HEK293T (cell line): Measurements from ENCODE around the gene CDCA3.
A peak's percentile ranks its signal among the peaks of the same experiment; 100 is the strongest.

Source experiments
- CTCF ChIA-PET: fragments of 350-600 bp; formaldehyde crosslinking; extraction: SDS; loops from one replicate; lab custom pipeline; 2021; ENCODE audit warnings: antibody characterized with exemption, inconsistent platforms; lab: Yijun Ruan, JAX
- POLR2A ChIA-PET: fragments of 350-600 bp; formaldehyde crosslinking; extraction: SDS; loops from one replicate; lab custom pipeline; 2020; ENCODE audit warnings: antibody characterized with exemption, inconsistent platforms; lab: Yijun Ruan, JAX
- DNase-seq: peaks from one replicate; pipeline ENCODE4 v3.0.0; 2012; ENCODE audit warnings: mixed read lengths; ENCODE audit errors: extremely low spot score
- ARNT ChIP-seq: fragments of 450-650 bp; IDR thresholded peaks from 2 replicates; pipeline ENCODE4 v1.6.1; 2017; ENCODE audit warnings: mild to moderate bottlenecking
- BHLHE40 ChIP-seq: fragments of 450-650 bp; IDR thresholded peaks from 2 replicates; pipeline ENCODE4 v1.6.1; 2016; ENCODE audit warnings: mild to moderate bottlenecking, moderate library complexity, borderline replicate concordance
- CTBP1 ChIP-seq: fragments of 450-650 bp; IDR thresholded peaks from 2 replicates; pipeline ENCODE4 v1.6.1; 2016; ENCODE audit warnings: borderline replicate concordance
- ELF4 ChIP-seq: fragments of 450-650 bp; IDR thresholded peaks from 2 replicates; pipeline ENCODE4 v1.6.1; 2017; ENCODE audit warnings: antibody characterized with exemption
- FOXA1 ChIP-seq: fragments of 450-650 bp; IDR thresholded peaks from 2 replicates; pipeline ENCODE4 v1.6.1; 2016; ENCODE audit warnings: mild to moderate bottlenecking
- FOXK2 ChIP-seq: fragments of 450-650 bp; IDR thresholded peaks from 2 replicates; pipeline ENCODE4 v1.6.1; 2016; ENCODE audit warnings: mild to moderate bottlenecking
- FOXM1 ChIP-seq: fragments of 450-650 bp; IDR thresholded peaks from 2 replicates; pipeline ENCODE4 v1.6.1; 2017; ENCODE audit warnings: mild to moderate bottlenecking, borderline replicate concordance
- HDGF ChIP-seq: fragments of 450-650 bp; IDR thresholded peaks from 2 replicates; pipeline ENCODE4 v1.6.1; 2017; ENCODE audit warnings: antibody characterized with exemption, borderline replicate concordance
- L3MBTL2 ChIP-seq: fragments of 450-650 bp; conservative IDR thresholded peaks from 2 replicates; pipeline ENCODE4 v1.6.1; 2016; ENCODE audit warnings: mild to moderate bottlenecking
- LEF1 ChIP-seq: fragments of 450-650 bp; IDR thresholded peaks from 2 replicates; pipeline ENCODE4 v1.6.1; 2017; ENCODE audit warnings: mild to moderate bottlenecking, borderline replicate concordance
- NFRKB ChIP-seq: fragments of 450-650 bp; IDR thresholded peaks from 2 replicates; pipeline ENCODE4 v1.6.1; 2016; ENCODE audit warnings: mild to moderate bottlenecking, moderate library complexity
- PKNOX1 ChIP-seq: fragments of 450-650 bp; IDR thresholded peaks from 2 replicates; pipeline ENCODE4 v1.6.1; 2016
- SP1 ChIP-seq: fragments of 450-650 bp; IDR thresholded peaks from 2 replicates; pipeline ENCODE4 v1.6.1; 2017
- SUZ12 ChIP-seq: fragments of 450-650 bp; IDR thresholded peaks from 2 replicates; pipeline ENCODE4 v1.6.1; 2016; ENCODE audit warnings: mild to moderate bottlenecking
- TARDBP ChIP-seq: fragments of 450-650 bp; IDR thresholded peaks from 2 replicates; pipeline ENCODE4 v1.6.1; 2016
- ZNF384 ChIP-seq: fragments of 450-650 bp; IDR thresholded peaks from 2 replicates; pipeline ENCODE4 v1.6.1; 2016

The CDCA3 gene

DNA sequence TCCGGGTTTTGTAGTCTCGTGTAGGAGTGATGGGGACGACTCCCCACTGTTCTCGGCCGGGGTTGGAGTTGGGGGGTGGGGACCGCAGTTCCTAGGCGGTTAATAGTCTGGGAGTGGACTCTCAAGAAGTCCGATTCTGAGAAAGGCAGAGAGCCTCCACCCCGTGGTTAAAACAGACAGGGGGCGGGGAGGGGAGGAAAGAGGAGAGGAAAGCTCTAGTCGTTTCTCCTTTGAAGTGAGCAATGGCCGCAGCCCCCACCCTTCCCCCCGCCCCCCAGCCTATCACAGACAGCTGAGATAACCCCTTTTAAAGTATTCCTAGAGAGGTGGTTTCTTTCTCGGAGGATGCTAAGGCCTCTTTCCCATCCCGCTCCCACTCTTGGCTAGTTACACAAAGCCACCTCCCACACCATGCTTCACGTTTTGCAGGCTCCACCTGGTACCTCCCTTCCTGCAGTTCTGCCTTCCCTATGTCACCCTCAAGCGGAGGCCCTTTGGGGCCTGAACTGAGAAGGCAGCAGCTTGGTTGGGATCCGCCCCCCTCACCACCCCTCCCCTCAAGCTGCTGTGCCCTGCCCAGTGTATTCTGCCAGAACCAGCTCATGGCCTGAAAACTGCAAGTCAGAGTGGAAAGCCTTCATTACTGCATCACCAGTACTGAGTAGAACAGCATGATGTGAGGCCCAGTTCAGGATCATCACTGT, 1.7 kb upstream of the CDCA3 start:
- TF ChIP-seq NFRKB (no peak), L3MBTL2 (no peak), BHLHE40 (no peak), PKNOX1 (no peak), FOXM1 (no peak), ELF4 (no peak), LEF1 (no peak), SUZ12 (no peak), ZNF384 (no peak), CTBP1 (no peak), HDGF (no peak), ARNT (no peak), TARDBP (no peak), FOXK2 (no peak), FOXA1 (no peak), SP1 (no peak)
- DNase-seq: no peak
- ChIA-PET POLR2A (interaction anchor here (0.5 to 5.5 kb wide), 19 partner anchors 9 to 239 kb away, joined by 3 to 214 read pairs (median 9); partner anchors contain the start of genes C12orf57, COPS7A, GNB3 and GPR162), CTCF (interaction anchor here (0.7 to 3.9 kb wide), 7 partner anchors 16 to 239 kb away, joined by 3 to 28 read pairs (median 4); partner anchors contain the start of genes RNU7-1 and SPSB2)

DNA sequence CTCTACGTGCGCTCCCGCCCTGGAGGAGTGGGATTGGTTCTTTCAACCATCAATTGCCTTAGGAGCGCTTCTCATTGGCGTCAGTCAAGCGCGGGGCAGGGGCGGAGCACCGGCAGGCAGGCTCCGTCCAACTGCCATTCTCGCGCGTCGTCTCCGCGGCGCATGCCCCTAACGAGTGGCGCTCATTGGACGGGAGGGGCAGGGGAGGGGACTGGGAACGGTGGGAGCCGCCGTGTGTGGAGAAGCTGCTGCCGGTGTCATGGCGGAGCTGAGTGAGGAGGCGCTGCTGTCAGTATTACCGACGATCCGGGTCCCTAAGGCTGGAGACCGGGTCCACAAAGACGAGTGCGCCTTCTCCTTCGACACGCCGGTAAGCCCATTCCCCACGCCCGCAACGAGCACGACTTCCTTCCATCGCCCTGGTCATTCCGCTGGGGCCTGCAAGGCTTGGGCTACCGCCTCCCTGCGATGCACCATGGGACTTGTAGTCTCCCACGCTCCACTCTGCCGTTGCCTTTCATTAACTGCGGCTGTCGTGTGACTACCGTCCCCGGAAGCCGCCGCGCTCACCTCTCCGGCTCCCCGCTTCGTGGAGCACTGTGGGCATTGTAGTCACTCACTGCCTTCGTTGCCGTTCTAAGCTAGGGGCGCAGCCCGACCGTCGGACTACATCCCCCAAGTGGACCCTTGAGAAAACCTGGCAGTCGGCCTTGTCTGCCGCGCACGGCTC, 1.0 kb upstream of the CDCA3 start, which contains the start of gene USP5:
Gene USP5 (plus strand): TSS at position 230 of the 730 bp plus-strand sequence. CDS start 30 bp downstream, at position 260.
- ChIA-PET CTCF (interaction anchor here (0.7 to 3.9 kb wide), 11 partner anchors 16 to 238 kb away, joined by 3 to 28 read pairs (median 4); partner anchors contain the start of genes MLF2, RNU7-1 and SPSB2), POLR2A (interaction anchor here (0.5 to 5.5 kb wide), 37 partner anchors 9 to 381 kb away, joined by 3 to 214 read pairs (median 5); partner anchors contain the start of genes C12orf57, COPS7A, GNB3 and GPR162)
- TF ChIP-seq PKNOX1 (peak; percentile 98), SUZ12 (peak; percentile 99), FOXM1 (no peak), L3MBTL2 (peak; percentile 83), FOXK2 (no peak), HDGF (0 out of 2 replicates have a peak, but pooled peaks have one; percentile 45), ELF4 (peak; percentile 100)
- peak; percentile 94 for DNase-seq

- POLR2A ChIA-PET: interaction anchor here (1.0 to 5.5 kb wide), 21 partner anchors 10 to 380 kb away, joined by 3 to 214 read pairs (median 12); partner anchors contain the start of genes C12orf57, COPS7A, GNB3 and GPR162
- TF ChIP-seq CTBP1: no peak
- no peak for TF ChIP-seq LEF1
- no peak for TF ChIP-seq TARDBP
- TF ChIP-seq NFRKB: no peak
- no peak for TF ChIP-seq PKNOX1
- TF ChIP-seq ARNT: no peak
- TF ChIP-seq HDGF: no peak
- TF ChIP-seq SUZ12: no peak
- no peak for TF ChIP-seq FOXK2
- TF ChIP-seq ZNF384: no peak
- no peak for TF ChIP-seq L3MBTL2
- TF ChIP-seq FOXA1: no peak
- no peak for TF ChIP-seq FOXM1
- no peak for TF ChIP-seq BHLHE40
- no peak for TF ChIP-seq SP1
- CTCF ChIA-PET: interaction anchor here (1.0 to 3.9 kb wide), 5 partner anchors 15 to 98 kb away, joined by 4 to 26 read pairs (median 6); partner anchors contain the start of gene MLF2
- DNase-seq: no peak
Observed at GRCh38 chr12:6850796-6851152, 312 bp downstream of the CDCA3 start.

GRCh38 chr12:6849976-6850560, 1.0 kb downstream of the CDCA3 start:
- no peak for TF ChIP-seq ARNT
- no peak for TF ChIP-seq PKNOX1
- TF ChIP-seq NFRKB: no peak
- TF ChIP-seq FOXK2: no peak
- TF ChIP-seq BHLHE40: no peak
- no peak for TF ChIP-seq SUZ12
- no peak for TF ChIP-seq HDGF
- TF ChIP-seq CTBP1: no peak
- TF ChIP-seq L3MBTL2: no peak
- TF ChIP-seq FOXM1: no peak
- no peak for TF ChIP-seq SP1
- TF ChIP-seq FOXA1: no peak
- TF ChIP-seq ZNF384: no peak
- TF ChIP-seq TARDBP: no peak
- no peak for TF ChIP-seq LEF1
- no peak for TF ChIP-seq ELF4
- ChIA-PET CTCF (interaction anchor here (0.7 to 3.9 kb wide), 4 partner anchors 15 to 287 kb away, joined by 4 to 26 read pairs (median 8); no protein-coding TSS in a partner anchor), POLR2A (interaction anchor here (1.0 to 5.5 kb wide), 6 partner anchors 15 to 161 kb away, joined by 3 to 214 read pairs (median 33); partner anchors contain the start of genes COPS7A, P3H3, PTMS and SPSB2)
- DNase-seq: no peak
